HG02981 (cell line): Measurements from ENCODE around the gene ATP1A4.
"Not testable (repeated sequence)": the region's sequence is repeated elsewhere in the genome, so short reads cannot be mapped to it uniquely, and the experiment has no call there.

Experiments
- ATAC-seq: cut with Tn5 transposase; IDR thresholded peaks from one replicate; pipeline ENCODE4 v1.9.1; 2021; ENCODE audit warnings: mild to moderate bottlenecking, moderate library complexity; ENCODE audit not compliant: unreplicated experiment

The ATP1A4 gene

DNA sequence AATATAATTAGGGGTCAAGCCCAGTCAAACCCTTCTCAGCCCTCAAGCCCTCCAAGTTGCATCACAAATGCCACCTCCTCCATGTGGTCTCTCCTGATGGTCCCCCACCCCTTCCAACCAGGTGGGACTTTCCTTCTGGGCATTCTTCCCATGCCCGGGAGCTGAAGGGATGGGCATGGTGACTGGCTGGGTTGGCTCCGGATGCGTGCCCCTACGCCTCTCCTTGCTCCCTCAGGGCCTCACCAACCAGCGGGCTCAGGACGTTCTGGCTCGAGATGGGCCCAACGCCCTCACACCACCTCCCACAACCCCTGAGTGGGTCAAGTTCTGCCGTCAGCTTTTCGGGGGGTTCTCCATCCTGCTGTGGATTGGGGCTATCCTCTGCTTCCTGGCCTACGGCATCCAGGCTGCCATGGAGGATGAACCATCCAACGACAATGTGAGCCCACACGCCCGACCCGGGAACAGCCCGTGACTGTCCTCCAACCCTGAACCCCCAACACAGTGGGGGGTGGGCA is 28.4 kb upstream of the ATP1A4 start:
- no peak for ATAC-seq

DNA sequence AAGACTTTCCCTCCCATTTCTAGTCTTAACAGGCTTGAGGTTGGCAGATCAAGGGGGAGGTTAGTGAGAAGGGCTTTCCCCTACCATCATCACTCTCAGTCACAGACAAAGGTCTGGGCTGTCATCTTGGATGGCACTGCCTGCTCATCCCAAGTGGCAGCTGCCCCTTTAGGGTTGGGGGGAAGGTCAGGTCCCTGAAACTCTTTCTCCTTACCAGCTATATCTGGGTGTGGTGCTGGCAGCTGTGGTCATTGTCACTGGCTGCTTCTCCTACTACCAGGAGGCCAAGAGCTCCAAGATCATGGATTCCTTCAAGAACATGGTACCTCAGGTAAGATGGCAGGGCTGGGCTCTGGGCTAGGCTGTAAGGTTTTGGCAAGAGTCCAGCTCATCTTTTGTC is 27.7 kb upstream of the ATP1A4 start:
- no peak for ATAC-seq

DNA sequence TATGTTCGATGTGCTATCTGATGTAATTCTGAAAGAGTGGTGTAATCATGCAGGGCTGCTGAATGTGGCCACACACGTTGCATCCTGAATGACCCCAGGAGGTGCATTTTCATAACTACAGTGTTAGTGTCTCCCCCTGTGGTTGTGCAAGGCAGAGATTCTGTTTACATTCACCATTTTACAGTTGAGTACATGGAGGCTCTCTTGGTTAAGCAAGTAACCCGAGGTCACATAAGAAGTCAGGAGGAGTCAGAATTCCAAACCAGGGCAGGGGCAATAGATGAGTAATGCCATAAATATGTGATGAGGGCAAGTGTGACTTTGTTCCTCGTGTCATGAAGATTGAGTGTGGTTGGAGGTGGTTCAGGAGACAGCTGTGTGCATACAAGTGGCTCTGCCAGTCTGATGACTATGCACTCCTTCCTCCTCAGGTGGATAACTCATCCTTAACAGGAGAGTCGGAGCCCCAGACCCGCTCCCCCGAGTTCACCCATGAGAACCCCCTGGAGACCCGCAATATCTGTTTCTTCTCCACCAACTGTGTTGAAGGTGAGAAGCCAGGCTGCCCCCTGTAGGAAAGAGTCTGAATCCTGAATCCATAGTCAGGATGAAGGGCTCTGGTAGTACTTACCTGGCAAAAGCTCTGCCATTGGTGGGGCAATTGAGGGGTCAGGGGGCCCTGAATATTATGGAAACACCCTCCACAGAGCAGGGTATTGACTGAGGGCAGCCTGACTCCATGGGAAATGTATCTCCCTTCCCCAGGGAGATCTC is 26.5 kb upstream of the ATP1A4 start:
- no peak for ATAC-seq

DNA sequence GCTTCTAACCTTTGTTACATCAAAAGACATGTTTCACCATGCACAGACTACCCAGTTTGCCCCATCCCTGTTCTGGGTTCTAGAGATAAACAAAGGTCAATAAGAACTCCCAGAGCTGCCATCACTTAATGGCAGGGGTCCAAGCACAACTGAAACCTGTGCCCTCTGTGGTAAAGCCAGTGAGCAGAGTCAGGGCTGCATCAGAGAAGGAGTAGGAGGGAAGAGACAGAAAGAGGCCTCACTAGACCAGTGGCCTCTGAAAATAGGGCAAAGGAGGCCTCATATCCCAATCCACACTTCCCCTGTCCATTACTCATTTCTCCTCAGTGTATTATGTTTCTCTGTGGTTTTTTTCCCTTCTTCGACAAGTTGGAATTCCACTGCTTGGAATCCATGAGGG is 25.7 kb upstream of the ATP1A4 start:
- ATAC-seq, result no peak

DNA sequence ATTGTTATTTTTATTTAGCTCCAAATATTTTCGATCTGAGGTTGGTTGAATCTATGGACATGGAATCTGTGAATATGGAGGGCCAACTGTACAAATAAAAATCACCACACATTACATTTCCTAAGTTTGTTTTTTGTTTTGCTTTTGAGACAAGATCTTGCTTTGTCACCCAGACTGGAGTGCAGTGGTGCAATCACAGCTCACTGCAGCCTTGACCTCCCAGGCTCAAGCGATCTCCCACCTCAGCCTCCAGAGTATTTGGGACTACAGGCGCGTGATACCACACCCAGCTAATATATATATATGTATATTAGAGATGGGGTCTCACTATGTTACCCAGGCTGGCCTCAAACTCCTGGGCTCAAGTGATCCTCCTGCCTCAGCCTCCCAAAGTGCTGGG is 25.1 kb upstream of the ATP1A4 start:
- ATAC-seq, result not testable (repeated sequence)

DNA sequence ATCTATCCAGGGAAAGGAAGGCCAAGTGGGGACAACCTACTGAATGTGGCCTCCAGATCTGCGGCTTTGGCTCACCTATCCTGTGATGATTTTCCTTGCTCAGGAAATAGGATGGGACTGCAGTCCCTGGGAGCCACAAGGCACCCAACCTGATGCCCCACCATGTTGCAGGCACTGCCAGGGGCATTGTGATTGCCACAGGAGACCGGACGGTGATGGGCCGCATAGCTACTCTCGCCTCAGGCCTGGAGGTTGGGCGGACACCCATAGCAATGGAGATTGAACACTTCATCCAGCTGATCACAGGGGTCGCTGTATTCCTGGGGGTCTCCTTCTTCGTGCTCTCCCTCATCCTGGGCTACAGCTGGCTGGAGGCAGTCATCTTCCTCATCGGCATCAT is 24.0 kb upstream of the ATP1A4 start:
- ATAC-seq, result no peak

DNA sequence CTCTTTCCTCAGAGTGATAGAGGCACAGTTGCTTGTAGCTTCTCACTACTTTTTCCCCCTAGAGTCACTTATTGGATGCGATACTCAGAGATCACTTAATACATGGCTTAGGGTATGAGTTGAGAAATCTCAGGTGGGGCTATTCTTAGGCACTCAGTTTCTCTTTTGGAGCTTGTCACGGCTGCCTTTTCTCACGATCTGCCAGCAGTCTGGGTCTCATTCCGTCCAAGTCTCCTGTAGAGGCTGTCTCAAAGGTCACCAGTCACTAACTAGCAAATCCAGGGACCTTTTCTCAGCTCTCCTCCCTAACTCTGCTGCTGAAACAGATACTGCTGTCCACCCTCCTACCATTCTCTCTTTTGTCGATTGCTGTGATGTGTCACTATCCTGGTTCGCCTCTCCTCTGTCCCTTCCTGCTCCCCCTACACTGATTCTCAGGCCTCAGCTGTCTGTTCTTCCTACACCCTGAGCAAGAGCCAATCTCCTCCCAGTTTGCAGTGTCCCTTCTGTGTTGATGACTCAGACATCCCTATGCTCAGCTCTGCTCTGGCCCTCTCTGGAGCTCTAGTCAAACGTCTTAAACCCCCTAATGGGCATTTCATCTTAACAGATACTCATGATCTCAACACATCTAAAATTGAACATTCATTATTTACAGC is 23.4 kb upstream of the ATP1A4 start:
- ATAC-seq, result no peak

DNA sequence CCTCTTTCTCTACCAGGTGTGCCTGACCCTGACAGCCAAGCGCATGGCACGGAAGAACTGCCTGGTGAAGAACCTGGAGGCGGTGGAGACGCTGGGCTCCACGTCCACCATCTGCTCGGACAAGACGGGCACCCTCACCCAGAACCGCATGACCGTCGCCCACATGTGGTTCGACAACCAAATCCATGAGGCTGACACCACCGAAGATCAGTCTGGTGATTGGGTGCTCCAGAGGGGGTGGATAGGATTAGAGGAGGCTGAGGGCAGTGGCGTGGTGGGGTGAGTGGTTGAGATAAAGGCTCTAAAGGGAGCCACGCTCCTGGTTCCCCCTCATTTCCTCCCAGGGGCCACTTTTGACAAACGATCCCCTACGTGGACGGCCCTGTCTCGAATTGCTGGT is 22.8 kb upstream of the ATP1A4 start:
- ATAC-seq, result no peak

DNA sequence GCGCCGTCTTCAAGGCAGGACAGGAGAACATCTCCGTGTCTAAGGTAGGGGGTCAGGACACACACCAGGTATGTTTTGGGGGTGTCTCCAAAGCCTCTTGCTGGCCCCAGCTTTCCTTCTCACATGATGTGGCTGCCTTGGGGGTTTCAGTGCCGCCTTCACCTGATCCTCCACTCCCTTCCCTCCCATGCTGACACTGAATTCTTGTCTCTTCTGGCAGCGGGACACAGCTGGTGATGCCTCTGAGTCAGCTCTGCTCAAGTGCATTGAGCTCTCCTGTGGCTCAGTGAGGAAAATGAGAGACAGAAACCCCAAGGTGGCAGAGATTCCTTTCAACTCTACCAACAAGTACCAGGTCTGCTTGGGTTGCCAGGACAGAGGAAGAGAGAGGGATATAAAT is 22.4 kb upstream of the ATP1A4 start:
- no peak for ATAC-seq

DNA sequence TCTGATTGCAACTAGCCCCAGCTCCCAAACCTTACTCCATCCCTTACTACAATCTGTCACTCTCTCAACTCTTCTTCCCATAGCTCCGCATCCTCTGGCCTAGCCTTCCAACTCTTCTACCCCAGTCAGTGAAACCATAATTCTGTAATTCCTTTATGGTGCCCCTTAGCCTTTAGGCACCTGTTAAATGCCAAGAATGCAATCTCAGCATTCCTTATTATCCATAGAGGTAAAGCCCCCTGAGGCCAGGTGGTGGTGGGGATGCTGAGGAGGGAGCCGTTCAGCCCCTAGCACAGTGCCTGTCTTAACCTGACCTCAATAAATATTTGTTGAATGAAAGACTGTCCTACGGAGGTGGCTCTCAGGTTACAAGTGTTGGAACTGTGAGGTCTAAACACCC is 21.8 kb upstream of the ATP1A4 start:
- ATAC-seq, result no peak

DNA sequence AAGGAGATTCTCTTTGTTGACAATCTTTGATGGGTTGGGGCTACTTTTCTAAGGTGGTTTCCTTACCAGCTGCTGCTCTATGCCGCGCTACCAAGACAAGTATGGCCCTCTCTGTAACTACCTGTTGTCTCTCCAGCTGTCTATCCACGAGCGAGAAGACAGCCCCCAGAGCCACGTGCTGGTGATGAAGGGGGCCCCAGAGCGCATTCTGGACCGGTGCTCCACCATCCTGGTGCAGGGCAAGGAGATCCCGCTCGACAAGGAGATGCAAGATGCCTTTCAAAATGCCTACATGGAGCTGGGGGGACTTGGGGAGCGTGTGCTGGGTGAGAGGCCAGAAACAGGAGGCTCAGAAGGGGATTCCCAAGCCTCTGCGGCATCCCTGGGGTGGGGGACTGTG is 21.4 kb upstream of the ATP1A4 start:
- no peak for ATAC-seq

DNA sequence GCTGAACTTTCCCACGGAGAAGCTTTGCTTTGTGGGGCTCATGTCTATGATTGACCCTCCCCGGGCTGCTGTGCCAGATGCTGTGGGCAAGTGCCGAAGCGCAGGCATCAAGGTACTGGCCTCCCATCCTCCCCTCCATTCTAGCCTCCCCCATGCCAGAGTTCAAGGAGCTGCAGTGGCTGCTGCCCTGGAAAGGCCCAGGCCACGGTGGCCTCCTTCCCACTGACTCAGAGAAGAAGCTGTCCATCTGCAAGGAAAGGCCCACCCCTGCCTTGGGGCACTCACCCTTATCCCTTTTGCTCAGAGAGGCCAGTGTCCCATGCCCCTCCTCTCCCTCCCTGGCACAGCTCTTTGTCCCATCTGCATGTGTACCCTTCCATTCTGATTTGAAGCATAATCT is 20.9 kb upstream of the ATP1A4 start:
- no peak for ATAC-seq

DNA sequence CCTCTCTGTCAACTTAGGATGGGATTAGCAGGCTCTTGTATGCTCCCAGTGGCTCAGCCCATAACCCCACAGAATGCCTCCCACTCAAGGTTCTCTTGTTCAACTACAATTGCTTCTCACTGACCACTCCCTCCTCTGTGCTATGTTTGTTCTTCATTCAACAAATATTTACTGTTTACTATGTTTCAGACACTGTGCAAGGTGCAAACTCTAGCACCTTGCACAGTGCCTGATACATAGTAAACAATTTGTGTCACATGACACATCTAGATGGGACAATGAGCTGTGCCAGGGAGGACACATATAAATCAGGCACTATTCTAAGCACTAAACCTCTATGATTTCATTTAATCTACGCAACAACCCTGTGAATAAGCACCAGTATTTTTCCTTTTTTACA is 20.5 kb upstream of the ATP1A4 start:
- no peak for ATAC-seq

DNA sequence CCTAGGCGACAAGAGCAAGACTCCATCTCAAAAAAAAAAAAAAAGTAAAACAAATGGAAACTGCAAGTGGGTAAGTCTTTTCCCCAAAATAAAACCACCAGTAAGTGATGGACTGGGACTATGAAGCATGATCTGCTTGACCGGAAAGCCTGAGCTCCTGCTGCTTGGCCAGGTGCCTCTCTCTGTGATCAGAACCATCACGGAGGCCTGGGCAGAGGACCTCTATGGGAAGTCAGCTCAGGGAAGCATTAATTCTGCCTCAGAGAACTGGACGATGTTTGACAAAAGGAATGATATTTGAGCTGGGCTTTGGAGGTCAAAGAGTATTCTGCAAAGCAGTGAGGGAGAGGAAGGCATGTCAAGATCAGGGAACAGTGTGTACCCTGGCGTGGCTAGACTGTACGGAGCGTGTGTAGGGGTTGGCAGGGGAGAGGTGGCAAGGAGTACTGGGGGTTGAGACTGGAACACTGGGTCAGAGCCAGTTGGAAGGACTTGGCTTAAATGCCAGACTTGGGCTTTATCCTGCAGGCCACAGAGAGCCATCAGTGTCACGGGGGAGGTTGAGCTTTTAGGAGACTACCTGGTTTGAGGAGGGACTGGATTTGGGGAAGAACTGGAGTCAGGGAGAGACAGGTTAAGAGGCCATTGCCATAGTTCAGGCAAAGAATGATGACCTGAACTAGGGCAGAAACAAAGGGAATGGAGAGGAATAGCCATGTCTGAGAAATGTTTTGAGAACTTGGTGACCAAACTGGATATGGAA is 19.4 kb upstream of the ATP1A4 start:
- no peak for ATAC-seq

DNA sequence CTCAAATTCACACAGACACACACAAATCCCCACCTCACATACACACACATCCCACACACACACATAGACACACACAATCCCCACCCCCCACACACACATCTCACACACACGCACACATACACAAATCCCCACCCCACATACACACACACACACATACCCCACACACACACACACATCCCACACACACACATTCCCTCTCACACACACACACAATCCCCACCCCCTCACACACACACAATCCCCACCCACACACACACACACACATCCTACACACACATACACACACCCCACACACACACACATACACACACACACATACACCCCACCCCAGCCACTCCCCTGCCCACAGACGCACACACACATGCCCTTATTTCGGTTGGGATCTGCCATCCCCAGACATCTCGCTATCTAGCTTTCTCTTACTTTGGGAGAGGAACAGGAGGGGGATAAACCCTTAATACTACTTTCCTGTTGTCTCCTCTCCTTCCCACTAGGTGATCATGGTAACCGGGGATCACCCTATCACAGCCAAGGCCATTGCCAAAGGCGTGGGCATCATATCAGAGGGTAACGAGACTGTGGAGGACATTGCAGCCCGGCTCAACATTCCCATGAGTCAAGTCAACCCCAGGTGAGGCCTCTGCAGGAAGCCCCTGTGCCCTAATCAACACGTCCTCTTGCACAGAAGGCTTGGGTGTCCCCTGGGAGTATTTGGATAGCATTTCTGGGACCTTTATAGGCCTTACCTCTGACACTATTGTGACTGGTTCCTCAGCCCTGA is 17.2 kb upstream of the ATP1A4 start:
- no peak for ATAC-seq

DNA sequence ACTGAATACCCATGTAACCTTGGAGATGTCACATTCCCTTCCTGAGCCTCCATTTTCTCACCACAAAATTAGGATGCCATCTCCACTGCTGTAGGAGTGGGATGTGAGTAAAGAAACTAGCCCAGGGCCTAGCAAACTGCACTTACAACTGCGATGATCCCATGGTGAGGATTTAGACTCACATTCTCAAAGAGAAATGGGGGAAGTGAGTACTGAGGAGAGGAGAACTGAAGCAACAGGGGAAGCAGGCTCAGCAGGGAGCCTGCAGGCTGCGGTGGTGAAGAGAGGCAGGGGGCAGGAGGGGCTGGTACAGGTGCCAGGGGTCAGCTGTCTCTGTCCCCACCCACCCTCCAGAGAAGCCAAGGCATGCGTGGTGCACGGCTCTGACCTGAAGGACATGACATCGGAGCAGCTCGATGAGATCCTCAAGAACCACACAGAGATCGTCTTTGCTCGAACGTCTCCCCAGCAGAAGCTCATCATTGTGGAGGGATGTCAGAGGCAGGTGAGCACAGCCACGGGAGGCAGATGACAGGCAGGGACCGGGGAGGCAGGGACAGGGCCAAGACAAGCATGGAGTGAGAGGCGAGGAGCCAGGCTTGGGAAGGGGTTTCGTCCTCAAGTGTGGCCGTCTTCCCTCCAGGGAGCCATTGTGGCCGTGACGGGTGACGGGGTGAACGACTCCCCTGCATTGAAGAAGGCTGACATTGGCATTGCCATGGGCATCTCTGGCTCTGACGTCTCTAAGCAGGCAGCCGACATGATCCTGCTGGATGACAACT is 16.4 kb upstream of the ATP1A4 start:
- no peak for ATAC-seq

DNA sequence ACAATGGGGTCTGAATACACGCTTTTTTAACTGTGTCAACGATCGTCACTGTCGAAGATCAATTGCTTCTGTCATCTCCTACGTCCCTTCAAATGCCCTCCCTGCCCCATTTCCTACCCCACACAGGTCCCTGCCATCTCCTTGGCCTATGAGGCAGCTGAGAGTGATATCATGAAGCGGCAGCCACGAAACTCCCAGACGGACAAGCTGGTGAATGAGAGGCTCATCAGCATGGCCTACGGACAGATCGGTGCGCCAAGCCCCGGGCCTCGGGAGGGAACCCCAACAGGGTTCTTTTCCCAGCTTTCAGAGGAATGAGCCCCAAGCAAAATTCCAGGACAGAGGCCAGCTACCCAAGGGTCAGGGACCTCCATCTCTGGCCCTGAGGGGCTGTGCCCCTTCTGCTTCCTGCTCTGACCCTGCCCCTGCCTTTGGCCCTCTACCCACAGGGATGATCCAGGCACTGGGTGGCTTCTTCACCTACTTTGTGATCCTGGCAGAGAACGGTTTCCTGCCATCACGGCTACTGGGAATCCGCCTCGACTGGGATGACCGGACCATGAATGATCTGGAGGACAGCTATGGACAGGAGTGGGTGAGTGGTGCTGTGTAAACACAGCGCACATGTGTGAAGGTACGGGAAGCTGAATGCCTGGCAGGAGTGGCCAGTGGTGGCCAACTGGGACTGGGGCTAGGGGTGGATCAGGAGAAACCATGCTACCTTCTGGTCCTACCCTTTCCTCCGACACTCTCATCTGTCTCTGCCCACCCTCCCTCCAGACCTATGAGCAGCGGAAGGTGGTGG is 15.1 kb upstream of the ATP1A4 start:
- ATAC-seq, result no peak

DNA sequence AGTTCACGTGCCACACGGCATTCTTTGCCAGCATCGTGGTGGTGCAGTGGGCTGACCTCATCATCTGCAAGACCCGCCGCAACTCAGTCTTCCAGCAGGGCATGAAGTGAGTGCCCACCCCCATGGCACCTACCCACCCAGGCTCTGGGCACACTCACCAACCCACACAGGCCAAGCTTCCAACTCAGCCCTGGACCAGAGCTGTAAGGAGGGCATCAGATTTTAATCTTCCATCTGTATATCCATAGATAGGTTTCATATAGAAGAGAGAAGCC is 14.5 kb upstream of the ATP1A4 start:
- no peak for ATAC-seq

DNA sequence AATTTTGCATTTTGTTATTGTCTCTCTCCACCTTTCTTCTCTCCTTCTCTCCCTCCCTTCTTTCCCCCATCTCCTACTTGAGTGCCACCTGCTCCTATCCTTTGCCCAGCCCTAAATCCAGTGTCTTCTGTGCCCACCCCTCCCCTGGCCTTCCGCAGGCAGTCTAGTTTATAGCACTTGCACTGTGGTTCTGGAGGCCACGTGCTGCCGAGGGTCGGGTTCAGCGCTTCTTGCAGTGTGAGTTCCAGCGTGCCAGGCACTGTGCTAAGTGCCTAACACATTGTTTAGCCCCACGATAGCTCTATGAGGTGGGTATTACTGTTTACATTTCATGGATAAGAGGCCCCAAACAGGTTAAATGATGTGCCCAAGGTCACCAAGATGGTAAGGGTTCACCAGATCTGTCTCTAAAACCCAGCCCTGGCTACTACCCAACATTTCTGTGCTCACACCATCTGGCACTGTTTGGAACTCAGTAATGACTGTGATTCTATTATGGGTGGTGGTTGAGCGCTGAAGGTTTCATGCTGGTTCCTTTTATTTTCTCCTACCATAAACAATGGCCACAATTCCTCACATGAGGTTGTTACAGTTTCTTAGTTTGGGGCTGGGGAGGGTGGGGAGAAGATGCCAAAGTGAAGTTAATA is 14.1 kb upstream of the ATP1A4 start:
- no peak for ATAC-seq
